ENCODE data around the gene OR5AC2.

- no peak for TF ChIP-seq HEYL (CRISPR knock-in tag; IDR thresholded peaks at IDR 0.05)
- no peak for TF ChIP-seq JUNB (IDR thresholded peaks at IDR 0.05)
- no peak for TF ChIP-seq MAX (IDR thresholded peaks at IDR 0.05)
- TF ChIP-seq CEBPB (IDR thresholded peaks at IDR 0.05): no peak
- TF ChIP-seq CTCF (IDR thresholded peaks at IDR 0.05): no peak
- TF ChIP-seq SREBF2 (IDR thresholded peaks at IDR 0.05): no peak
- TF ChIP-seq POLR2A (IDR thresholded peaks at IDR 0.05; ENCODE audit: low read length): no peak
- TF ChIP-seq JUN (IDR thresholded peaks at IDR 0.05): no peak
- no peak for TF ChIP-seq BHLHE40 (IDR thresholded peaks at IDR 0.05; ENCODE audit: low read depth, low read length)
- TF ChIP-seq ELK1 (IDR thresholded peaks at IDR 0.05; ENCODE audit: low read depth, low read length): no peak
- TF ChIP-seq RFX5 (IDR thresholded peaks at IDR 0.05): no peak
These were observed 21.2 kb downstream of the OR5AC2 start for GRCh38 chr3:98108162-98108561.

Measured in A549 (cell line).